Measurements from ENCODE around the gene ING2.
"Not testable (repeated sequence)": the region's sequence is repeated elsewhere in the genome, so short reads cannot be mapped to it uniquely, and the experiment has no call there.

ING2 gene

DNA sequence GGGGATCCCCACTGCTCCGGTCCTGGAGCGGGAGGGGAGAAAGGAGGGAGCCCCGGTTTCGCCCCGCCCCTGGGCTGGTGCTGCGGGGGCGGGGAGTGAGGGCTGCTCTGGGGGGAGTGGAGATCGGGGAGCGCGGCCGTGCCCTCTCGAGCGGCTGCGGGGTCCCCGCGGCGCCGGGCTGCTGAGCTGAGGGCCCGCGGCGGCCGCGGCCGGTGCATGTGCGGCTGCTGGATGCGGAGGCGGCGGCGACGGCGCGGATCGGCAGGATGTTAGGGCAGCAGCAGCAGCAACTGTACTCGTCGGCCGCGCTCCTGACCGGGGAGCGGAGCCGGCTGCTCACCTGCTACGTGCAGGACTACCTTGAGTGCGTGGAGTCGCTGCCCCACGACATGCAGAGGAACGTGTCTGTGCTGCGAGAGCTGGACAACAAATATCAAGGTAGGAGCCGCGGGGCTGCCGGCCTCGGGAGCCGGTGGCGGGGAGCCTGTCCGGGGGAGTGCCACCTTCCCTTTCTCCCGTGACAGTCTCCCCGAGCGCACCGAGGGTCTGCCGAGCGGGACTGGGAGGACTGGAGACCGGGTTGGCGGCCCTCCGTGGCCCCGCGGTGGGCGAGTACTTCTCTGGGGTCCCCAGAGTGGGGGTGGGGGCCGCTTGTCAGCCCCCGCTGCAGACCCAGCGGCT is at the start of gene ING2:
Gene ING2 (plus strand): TSS at position 129 of the 681 bp plus-strand sequence. CDS start 138 bp downstream, at position 267.
- peak; percentile 93 for DNase-seq

GRCh38 chr4:183455431-183456195 is 49.2 kb upstream of the ING2 start:
- no peak for DNase-seq

GRCh38 chr4:183458005-183458404 is 46.9 kb upstream of the ING2 start:
- no peak for DNase-seq

DNA sequence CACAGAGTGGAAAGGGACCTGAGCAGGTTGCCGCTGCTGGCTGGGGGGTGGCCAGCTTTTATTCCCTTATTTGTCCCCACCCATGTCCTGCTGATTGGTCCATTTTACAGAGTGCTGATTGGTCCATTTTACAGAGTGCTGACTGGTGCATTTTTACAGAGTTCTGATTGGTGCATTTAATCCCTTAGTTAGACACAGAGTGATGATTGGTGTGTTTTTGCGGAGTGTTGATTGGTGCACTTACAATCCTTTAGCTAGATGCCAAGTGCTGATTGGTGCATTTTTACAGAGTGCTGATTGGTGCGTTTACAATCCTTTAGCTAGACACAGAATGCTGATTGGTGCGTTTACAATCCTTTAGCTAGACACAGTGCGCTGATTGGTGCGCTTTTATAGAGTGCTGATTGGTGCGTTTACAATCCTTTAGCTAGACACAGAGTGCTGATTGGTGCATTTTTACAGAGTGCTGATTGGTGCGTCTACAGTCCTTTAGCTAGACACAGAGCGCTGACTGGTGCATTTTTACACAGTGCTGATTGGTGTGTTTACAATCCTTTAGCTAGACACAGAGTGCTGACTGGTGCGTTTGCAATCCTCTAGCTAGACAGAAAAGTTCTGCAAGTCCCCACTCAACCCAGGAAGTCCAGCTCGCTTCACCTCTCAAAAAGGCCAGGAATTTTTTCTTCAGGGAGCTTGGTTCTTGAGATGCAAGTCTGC is 40.8 kb upstream of the ING2 start:
- not testable (repeated sequence) for DNase-seq

- DNase-seq: not testable (repeated sequence)
These were observed 39.0 kb upstream of the ING2 start for GRCh38 chr4:183465879-183466278.

- DNase-seq: no peak
These were observed 37.6 kb upstream of the ING2 start for GRCh38 chr4:183467246-183467645.

DNA sequence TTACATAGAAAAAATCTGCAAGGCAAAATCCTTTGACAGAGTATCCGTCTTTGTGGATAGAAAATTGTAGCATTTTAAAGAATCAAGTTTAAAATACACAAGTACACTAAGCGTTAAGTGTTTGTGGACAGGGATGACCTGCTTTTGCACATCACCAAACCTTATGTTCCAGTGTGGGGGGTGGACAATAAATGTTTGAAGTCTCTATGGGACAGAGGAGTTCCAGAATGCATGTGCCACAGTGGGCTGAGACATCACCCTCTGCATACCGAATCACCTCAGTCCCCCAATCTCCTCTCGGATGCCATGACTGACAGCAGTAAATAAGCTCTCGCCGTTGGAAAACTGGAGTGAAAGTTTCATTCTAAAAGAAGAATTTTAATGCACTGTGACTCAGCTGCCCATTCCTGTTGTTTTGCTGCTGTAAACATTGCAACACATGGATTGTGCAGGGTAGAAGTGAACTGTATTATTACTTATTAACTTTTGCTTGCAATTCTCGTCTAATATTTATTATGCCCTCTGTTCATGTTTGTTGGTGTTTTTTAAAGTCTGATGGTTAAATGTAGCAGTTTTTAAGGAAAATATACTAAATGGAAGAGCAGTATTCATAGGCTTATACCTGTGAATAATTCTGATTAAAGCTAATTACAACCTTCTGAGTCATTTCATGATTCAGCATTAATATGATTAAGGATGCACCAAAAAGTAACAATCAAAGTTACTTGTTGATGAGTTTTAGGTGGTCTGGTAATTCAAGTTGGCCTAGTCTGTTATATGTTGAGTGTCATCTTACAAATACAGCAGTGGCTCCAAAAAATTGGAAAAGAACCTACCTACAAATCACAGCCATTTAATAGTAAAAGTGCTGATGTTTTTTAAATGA is 36.4 kb upstream of the ING2 start:
- DNase-seq: no peak

- no peak for DNase-seq
These were observed 35.6 kb upstream of the ING2 start for GRCh38 chr4:183469285-183469684.

DNA sequence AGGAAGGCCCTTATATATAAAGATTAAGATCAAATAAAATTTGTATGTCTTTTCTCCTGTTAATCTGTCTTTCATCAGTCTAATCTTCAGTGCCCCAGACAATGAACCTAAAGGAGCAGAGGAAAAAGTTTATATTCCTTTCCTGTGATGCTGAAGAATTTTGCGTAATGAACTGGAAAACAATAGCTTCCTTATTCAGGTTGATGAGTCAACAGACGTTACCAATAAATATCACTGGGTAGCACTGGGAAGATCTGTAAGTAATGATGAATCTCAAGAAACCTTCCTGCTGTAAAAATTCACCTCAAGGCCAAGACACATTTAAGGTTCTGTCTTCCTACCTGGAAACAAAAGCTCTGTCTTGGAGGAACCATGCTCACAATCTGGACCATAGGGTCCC is 34.9 kb upstream of the ING2 start:
- DNase-seq: no peak

DNA sequence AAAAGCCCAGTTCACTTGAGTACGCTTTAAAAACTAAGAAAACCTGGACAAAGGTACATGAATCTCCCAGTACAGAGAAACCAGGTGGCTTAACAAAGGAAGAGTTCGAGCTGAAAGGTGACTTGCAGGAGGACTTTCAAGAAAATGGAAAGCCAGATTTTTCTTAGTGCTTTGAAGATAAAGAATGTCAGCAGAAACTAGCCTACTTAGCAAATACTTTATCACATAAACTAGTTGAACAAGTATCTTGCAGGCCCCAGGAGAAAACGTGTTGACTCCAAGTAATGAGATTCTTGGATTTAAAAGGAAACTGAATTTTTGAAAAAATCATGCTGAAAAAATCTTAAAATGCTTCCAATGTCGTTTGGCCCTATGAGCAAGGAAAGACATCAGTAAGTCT is 34.0 kb upstream of the ING2 start:
- DNase-seq: no peak

DNA sequence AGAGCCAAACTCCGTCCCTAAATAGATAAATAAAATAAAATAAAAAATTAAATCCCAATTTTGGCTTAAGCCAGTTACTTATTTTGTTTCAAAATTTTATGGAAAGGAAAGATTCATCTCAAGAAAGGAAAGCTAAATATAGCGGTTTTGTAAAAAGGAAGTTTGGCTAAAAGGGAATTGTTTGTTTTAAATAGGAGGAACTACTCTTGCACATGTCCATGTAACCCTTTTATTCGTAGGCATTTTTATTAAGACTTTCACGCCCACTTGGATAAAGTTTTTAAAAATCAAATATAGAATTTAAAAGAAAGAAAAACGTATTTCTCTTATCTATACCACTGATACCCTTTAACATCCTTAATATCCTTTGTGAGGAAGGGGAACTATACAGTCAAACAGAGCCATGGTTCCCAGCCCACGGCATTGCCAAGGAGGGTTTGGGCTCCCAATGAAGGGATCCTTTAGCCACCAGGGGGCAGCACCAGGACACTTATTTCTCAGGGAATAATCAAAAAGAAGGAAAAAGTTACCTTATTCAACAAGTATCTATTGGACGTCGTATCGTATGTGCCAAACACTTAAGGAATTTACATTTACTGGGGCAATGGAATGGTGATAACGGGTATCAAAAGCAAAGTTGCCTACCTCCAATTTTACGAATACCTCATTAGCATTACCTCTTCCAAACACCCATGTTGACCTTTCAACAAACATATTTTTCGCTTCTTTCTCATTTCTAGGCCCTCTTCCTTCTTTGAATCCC is 32.7 kb upstream of the ING2 start:
- DNase-seq: peak; percentile 81

- no peak for DNase-seq
These were observed 26.7 kb upstream of the ING2 start for GRCh38 chr4:183478123-183478522.

GRCh38 chr4:183478926-183479325 is 25.9 kb upstream of the ING2 start:
- no peak for DNase-seq

DNA sequence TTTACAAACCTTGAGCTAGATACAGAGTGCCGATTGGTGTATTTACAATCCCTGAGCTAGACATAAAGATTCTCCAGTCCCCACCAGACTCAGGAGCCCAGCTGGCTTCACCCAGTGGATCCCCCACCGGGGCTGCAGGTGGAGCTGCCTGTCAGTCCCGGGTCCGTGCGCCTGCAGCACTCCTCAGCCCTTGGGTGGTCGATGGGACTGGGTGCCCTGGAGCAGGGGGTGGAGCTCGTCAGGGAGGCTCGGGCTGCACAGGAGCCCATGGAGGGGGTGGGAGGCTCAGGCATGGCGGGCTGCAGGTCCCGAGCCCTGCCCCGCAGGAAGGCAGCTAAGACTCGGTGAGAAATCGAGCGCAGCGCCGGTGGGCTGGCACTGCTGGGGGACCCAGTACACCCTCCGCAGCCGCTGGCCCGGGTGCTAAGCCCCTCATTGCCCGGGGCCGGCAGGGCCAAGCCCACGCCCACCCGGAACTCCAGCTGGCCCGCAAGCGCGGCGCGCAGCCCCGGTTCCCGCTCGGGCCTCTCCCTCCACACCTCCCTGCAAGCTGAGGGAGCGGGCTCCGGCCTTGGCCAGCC is 22.3 kb upstream of the ING2 start:
- DNase-seq: not testable (repeated sequence)

- DNase-seq: no peak
These were observed 20.9 kb upstream of the ING2 start for GRCh38 chr4:183483997-183484396.

DNA sequence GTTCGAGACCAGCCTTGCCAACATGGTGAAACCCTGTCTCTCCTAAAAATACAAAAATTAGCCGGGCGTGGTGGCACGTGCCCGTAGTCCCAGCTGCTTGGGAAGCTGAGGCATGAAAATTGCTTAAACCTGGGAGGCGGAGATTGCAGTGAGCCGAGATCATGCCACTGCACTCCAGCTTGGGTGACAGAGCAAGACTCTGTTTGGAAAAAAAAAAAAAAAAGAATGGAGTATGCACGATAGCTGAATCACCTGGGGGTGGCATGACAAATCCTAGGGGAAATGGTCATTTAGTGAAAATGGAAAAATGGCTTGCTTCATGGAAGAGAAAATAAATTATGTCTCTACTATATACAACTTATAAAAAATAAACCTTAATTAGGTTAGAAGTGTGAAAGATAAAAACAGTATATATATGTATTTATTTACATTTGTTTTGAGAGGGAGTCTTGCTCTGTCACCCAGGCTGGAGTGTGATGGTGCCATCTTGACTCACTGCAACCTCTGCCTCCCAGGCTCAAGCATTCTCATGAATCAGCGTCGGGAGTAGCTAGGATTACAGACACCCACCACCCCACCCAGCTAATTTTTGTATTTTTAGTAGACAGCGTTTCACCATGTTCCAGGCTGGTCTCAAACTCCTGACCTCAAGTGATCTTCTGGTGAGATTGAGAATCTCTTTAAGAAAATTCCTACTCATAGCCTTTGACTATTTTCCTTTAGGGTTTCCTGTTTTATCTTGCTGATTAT is 19.3 kb upstream of the ING2 start:
- no peak for DNase-seq

DNA sequence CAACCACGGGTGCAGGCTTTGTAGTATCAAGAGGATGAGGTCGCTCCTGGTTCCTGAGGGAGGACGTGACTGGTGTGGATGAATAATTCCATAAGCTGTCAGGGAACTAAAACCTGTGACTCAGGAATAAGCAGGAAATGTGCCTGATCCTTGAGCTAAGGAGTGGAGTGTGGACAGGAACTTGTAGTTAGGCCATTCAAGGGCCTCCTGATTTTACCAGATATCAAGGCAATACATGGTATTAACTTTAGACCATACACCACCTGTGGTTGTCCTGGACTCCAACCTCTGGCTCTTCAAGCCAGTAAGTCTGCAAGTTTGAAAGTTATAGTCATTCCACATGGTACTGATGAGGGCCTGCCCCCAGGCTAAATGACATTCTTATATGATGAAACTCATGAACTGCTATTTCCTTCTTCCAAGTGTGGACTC is 12.1 kb upstream of the ING2 start:
- no peak for DNase-seq

- no peak for DNase-seq
These were observed 11.6 kb upstream of the ING2 start for GRCh38 chr4:183493246-183493645.

GRCh38 chr4:183495184-183495583 is 9.7 kb upstream of the ING2 start:
- no peak for DNase-seq

GRCh38 chr4:183499389-183499788 is 5.5 kb upstream of the ING2 start:
- DNase-seq: no peak

- DNase-seq: no peak
These were observed 5.1 kb upstream of the ING2 start for GRCh38 chr4:183499801-183500200.

Data from midbrain (tissue), 1 donor.